ENCODE measurements around the gene SLC6A1. TPM values are rescaled to one million over a fixed set of nuclear protein-coding genes. Genes with fewer than 3 reads are reported as not detected.

SLC6A1 gene
- total RNA-seq, 1 donor from 2014 or later: 0.52 TPM

GRCh38 chr3:10946526-10946925 lies 46.0 kb upstream of the SLC6A1 start:
- DNase-seq (ENCODE audit: low spot score): no peak
- H3K27ac ChIP-seq: no peak overlapping the region
- Mint-ChIP-seq H3K4me1 (peaks cover 2% of the 10 kb centered on the region), H3K27ac (no peak overlapping the region), H3K9me3 (peaks cover 5% of the 10 kb centered on the region), H3K36me3 (no peaks in the 10 kb centered on the region), H3K4me3 (no peak overlapping the region), H3K27me3 (ENCODE audit: insufficient read depth, low read depth) (peaks cover 16% of the 10 kb centered on the region)
- H2AFZ ChIP-seq (replicated peaks): no peak overlapping the region
- no peaks in the 10 kb centered on the region for H3K27me3 ChIP-seq
- H3K9ac ChIP-seq: no peak overlapping the region
- no peaks in the 10 kb centered on the region for H3K36me3 ChIP-seq
- no peaks in the 10 kb centered on the region for H3K79me2 ChIP-seq (ENCODE audit: low read depth)
- H3F3A ChIP-seq (ENCODE audit: low read depth): no peaks in the 10 kb centered on the region
- H3K4me2 ChIP-seq: no peak overlapping the region
- no peaks in the 10 kb centered on the region for H3K4me1 ChIP-seq
- no peaks in the 10 kb centered on the region for H4K20me1 ChIP-seq (ENCODE audit: low read depth)
- no peak overlapping the region for H3K4me3 ChIP-seq
- TF ChIP-seq EZH2phosphoT487 (IDR thresholded peaks at IDR 0.05) (no peak), CTCF (IDR thresholded peaks at IDR 0.05) (no peak), EZH2 (IDR thresholded peaks at IDR 0.05) (no peak)
- H3K9me3 ChIP-seq (ENCODE audit: low read depth): peaks cover 3% of the 10 kb centered on the region

- no peaks in the 10 kb centered on the region for H3K36me3 Mint-ChIP-seq
- DNase-seq (ENCODE audit: low spot score): no peak
- H3F3A ChIP-seq (ENCODE audit: low read depth): no peaks in the 10 kb centered on the region
- no peaks in the 10 kb centered on the region for H3K9me3 Mint-ChIP-seq
- H3K27me3 Mint-ChIP-seq (ENCODE audit: insufficient read depth, low read depth): peaks cover 10% of the 10 kb centered on the region
- H3K27ac Mint-ChIP-seq: no peak overlapping the region
- H3K4me2 ChIP-seq: no peak overlapping the region
- no peaks in the 10 kb centered on the region for H3K36me3 ChIP-seq
- no peaks in the 10 kb centered on the region for H3K4me1 ChIP-seq
- H3K27ac ChIP-seq: no peak overlapping the region
- TF ChIP-seq CTCF (IDR thresholded peaks at IDR 0.05): no peak
- no peak for TF ChIP-seq EZH2 (IDR thresholded peaks at IDR 0.05)
- TF ChIP-seq EZH2phosphoT487 (IDR thresholded peaks at IDR 0.05): no peak
- no peaks in the 10 kb centered on the region for H3K27me3 ChIP-seq
- H3K9me3 ChIP-seq (ENCODE audit: low read depth): no peaks in the 10 kb centered on the region
- peaks cover 2% of the 10 kb centered on the region for H3K4me1 Mint-ChIP-seq
- no peak overlapping the region for H3K9ac ChIP-seq
- H3K79me2 ChIP-seq (ENCODE audit: low read depth): no peaks in the 10 kb centered on the region
- H3K4me3 ChIP-seq: no peak overlapping the region
- H4K20me1 ChIP-seq (ENCODE audit: low read depth): no peaks in the 10 kb centered on the region
- no peak overlapping the region for H3K4me3 Mint-ChIP-seq
- H2AFZ ChIP-seq (replicated peaks): no peak overlapping the region
Measured at GRCh38 chr3:10948326-10948725, 44.2 kb upstream of the SLC6A1 start.

GRCh38 chr3:10949197-10949596 lies 43.4 kb upstream of the SLC6A1 start:
- Histone ChIP-seq H3K4me3 (no peak overlapping the region), H3K79me2 (ENCODE audit: low read depth) (no peaks in the 10 kb centered on the region), H3K4me1 (no peaks in the 10 kb centered on the region), H3K9ac (no peak overlapping the region), H3K27ac (no peak overlapping the region), H4K20me1 (ENCODE audit: low read depth) (no peaks in the 10 kb centered on the region), H3F3A (ENCODE audit: low read depth) (no peaks in the 10 kb centered on the region), H3K9me3 (ENCODE audit: low read depth) (no peaks in the 10 kb centered on the region), H3K36me3 (no peaks in the 10 kb centered on the region), H2AFZ (replicated peaks) (no peak overlapping the region), H3K27me3 (no peaks in the 10 kb centered on the region), H3K4me2 (no peak overlapping the region)
- H3K27me3 Mint-ChIP-seq (ENCODE audit: insufficient read depth, low read depth): peaks cover 7% of the 10 kb centered on the region
- no peaks in the 10 kb centered on the region for H3K9me3 Mint-ChIP-seq
- H3K4me3 Mint-ChIP-seq: no peak overlapping the region
- TF ChIP-seq CTCF (IDR thresholded peaks at IDR 0.05) (no peak), EZH2 (IDR thresholded peaks at IDR 0.05) (no peak), EZH2phosphoT487 (IDR thresholded peaks at IDR 0.05) (no peak)
- no peak for DNase-seq (ENCODE audit: low spot score)
- peaks cover 11% of the 10 kb centered on the region for H3K4me1 Mint-ChIP-seq
- H3K27ac Mint-ChIP-seq: no peak overlapping the region
- no peaks in the 10 kb centered on the region for H3K36me3 Mint-ChIP-seq
